DMS79 treated with DMSO at 0.1 percent for 48 hours (cell line): Measurements from ENCODE around the gene ZNF397.
A peak's percentile ranks its signal among the peaks of the same experiment; 100 is the strongest.
"Not testable (repeated sequence)": the region's sequence is repeated elsewhere in the genome, so short reads cannot be mapped to it uniquely, and the experiment has no call there.

ENCODE experiments used
- DNase-seq: peaks from one replicate; lab custom pipeline; 2025; lab: John Stamatoyannopoulos, UW

ZNF397 gene

DNA sequence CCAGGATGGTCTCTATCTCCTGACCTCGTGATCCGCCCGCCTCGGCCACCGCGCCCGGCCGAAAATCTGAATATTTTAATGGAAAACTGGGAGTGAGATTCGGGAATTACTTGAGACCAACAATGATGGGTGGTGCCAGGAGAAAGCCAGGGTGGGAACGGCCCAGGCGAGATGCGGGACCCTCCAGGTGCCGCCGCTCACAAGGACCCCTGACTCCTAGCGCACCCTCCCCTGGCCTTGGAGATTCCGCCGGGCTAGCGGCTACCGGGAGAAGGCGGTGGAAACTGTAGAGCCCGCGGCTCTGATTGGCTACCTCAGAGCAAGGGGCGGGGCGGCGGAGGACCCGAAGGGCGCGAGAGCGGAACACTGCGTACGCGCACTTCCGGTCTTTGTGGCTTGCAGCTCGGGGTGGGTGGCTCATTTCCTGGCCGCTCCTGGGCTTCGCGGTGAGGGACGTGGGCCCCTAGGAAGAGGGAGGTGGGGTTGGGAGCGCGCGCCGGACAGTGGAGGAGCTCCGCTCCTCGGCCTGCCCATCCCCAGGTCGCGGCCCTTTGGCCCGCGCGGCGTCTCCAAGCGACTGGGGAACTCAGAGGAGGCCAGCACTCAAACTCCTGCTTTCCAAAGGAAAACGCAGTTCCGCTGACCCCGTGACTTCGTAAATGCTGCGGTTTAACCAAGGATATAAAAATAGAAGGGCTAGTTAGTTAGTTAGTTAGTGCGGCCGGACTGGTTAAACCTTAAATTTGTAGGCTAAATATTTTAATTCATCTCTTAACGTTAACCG is at the start of gene ZNF397:
ZNF397 (plus strand) TSS at position 371 of the 784 bp plus-strand sequence. CDS start 1,437 bp downstream, outside the sequence.
- DNase-seq, result peak; percentile 92

DNA sequence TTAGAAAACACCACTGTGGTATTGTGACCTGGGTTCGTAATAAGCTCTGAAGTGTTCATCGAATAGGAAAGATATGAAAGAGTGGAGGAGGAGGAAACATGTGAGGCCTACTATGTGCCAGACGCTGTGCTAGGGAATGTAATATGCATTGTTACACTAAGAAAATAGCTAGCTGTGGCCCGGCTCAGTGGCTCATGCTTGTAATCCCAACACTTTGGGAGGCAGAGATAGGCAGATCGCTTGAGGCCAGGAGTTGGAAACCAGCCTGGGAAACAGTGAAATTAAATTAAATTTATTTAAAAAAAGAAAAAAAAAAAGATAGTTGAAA is 49.2 kb upstream of the ZNF397 start:
- DNase-seq, result no peak

DNA sequence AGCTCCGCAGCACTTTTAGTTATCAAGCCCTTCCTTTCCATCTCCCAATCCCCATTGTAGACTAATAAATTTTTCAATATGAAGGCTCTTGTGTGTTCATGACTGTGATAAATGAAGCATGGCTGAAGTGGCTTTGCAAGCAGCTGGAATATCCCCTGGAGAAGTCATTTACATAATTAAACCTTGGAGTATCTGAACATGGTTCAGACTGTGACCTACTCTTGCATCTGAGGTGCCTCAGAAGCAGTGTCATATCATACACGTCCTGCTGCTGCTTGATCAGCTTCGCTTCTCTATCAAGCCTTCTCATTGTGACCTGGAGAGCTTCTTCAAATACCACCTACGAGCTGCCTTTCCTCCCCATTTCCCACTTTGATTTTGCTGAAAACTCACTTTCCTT is 48.4 kb upstream of the ZNF397 start:
- DNase-seq, result peak; percentile 99

DNA sequence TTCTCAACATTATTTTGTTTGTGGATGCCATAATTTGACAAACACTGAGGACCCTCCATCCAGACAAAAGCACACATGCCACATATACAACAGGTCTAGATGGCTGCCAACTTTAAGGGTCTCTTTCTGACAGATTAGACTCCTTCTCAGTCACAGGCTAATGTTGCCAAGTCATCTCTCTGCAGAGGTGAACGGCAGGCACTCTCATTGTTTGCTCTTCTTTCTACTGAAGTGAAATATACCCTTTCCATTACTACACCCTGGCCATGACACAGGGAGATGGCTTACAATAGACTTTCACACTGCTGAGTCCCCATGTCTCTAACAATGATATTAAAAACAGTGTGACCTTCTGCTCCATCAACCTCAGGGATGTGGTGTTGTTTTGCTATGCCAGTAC is 47.5 kb upstream of the ZNF397 start:
- DNase-seq, result peak; percentile 90

DNA sequence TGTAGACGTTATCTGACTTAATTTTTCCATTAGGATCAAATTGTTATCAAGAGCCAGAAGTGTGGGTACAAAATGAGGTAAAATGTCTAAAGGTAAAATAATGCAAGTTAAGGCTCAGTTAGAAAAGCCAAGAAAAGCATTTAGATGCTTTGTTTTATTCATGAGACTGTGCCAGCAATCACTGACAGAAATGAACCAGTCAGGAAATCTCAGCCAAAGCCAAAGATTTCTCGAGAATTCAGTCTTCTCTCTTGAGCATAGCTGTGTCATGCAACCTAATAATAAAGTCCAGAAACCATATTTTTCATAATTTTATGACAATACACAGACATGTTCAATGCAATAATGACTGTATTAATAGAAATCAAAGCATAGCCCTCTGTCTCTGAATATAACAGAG is 43.5 kb upstream of the ZNF397 start:
- no peak for DNase-seq

DNA sequence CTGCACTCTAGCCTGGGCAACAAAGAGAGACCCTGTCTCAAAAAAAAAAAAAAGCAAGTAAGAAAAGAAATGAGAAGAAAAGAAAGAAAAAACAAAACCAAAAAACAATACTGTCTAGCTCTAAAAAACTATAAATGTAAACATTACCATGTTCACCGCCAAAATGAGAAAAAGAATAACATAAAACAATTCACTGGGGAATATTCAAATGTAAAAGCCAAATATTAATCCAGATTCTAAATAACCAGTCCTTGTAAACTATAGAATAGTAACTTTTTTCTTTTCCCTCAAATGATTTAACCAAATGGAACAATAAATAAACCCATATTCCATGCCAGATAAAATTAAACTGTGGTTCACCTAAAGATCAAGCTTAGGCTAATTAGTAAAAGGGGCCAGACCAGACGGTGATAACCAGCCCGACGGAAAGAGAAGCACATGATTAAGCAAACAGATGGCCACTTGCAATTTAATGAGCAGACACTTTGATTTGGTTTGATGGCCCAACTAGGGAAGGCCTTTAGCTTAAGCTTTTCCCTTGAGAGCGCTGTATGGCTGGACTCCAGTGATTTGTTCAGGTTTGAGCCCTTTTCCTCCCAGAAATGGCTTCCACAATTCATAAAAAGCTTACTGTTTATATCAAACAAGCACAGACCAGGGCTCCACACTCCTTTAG is 39.4 kb upstream of the ZNF397 start:
- no peak for DNase-seq

DNA sequence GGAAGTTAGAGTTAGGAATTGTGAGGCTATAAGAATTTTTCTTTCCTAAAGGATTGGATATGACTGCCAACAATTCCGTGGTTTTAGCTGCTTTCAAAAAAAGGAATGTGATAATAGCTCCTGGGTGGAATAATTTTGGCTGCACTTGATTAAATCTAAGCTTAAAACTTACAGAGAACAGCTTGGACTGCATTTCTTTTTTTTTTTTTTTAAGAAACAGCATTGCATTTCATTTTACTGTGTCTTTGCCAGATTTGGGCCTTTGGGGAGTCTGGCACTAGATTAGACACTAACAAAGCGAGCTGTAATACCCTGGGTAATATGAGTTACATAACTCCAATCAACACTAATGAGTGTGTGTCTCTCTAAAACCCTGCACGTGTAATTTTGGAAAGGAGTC is 37.8 kb upstream of the ZNF397 start:
- no peak for DNase-seq

DNA sequence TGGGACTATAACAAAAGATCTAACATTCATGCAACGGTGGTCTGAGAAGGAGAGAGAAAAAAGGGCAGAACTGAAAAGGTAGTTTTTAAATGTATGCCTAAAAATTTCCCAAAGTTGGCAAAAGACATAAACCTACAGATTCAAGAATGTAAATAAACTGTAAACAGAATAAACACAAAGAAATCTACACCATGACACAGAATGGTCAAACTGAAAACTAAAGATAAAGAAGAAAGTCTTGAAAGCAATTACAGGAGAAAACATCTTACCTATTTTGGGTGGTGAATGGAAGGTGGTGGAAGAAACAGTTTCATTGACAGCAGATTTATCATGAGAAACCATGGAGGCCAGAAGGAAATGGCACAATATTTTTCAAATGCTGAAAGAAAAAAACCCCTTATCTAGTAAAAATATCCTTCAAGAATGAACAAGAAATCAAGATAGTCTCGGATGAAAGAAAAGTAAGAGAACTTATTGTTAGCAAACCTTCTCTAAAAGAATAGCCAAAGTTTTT is 35.6 kb upstream of the ZNF397 start:
- DNase-seq, result no peak

DNA sequence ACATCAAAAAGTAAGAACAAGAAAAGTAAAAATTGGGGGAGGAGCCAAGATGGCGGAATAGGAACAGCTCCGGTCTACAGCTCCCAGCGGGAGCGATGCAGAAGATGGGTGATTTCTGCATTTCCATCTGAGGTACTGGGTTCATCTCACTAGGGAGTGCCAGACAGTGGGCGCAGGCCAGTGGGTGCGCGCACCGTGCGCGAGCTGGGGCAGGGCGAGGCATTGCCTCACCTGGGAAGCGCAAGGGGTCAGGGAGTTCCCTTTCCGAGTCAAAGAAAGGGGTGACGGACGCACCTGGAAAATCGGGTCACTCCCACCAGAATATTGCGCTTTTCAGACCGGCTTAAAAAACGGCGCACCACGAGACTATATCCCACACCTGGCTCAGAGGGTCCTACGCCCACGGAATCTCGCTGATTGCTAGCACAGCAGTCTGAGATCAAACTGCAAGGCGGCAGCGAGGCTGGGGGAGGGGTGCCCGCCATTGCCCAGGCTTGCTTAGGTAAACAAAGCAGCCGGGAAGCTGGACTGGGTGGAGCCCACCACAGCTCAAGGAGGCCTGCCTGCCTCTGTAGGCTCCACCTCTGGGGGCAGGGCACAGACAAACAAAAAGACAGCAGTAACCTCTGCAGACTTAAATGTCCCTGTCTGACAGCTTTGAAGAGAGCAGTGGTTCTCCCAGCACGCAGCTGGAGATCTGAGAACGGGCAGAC is 34.9 kb upstream of the ZNF397 start:
- DNase-seq, result not testable (repeated sequence)

DNA sequence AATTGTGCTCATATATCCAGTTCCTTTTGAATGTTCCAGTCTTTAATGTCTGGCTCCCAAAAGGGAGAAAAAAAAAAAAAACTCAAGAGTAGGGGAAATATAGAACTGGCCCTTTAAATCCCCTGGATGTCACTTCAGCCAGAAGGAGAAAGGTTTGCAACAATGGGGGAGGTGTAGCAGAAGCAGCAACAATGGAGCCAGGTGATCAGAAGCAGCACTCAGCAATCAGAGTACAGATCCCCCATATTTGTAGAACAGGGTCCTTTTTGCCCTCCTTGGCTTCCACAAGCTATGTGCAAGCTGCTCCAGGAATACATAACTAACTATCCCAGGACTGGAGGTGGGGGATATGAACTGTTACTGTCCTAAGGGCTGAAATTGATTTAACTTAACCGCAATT is 25.8 kb upstream of the ZNF397 start:
- no peak for DNase-seq

DNA sequence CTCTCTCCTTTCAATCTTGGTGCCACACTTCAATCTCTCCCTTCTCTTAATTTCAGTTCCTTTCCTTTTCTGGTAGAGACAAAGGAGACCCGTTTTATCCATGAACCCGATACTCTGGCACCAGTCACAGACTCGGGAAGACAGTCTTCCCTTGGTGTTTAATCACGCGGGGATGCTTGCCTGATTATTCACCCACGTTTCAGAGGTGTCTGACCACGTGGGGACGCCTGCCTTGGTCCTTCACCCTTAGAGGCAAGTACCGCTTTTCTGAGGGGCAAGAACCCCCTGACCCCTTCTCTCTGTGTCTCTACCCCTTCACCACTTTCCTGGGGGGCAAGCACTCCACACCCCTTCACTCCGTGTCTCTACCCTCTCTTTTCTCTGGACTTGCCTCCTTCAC is 24.2 kb upstream of the ZNF397 start:
- not testable (repeated sequence) for DNase-seq

DNA sequence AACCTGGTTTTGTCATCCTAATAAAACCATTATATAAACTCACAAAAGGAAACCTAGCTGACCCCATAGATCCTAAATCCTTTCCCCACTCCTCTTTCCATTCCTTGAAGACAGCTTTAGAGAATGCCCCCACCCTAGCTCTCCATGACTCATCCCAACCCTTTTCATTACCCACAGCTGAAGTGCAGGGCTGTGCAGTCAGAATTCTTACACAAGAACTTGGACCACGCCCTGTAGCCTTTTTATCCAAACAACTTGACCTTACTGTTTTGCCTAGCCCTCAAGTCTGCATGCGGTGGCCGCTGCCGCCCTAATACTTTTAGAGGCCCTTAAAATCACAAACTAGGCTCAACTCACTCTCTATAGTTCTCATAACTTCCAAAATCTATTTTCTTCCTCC is 21.5 kb upstream of the ZNF397 start:
- not testable (repeated sequence) for DNase-seq

DNA sequence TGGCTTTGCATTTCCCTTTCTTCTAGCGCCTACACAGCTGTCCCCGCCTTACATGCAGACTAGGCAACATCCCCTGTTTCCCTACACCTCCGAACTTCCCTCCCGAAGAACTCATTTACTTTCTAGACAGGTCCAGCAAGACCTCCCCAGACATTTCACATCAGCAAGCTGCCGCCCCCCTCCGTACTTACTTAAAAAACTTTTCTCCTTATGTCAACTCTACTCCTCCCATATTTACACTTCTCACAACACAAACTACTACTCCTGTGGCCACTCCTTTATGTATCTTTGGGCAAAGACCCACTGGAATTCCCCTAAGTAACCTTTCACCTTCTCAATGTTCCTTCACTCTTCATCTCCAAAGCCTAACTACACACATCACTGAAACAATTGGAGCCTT is 20.4 kb upstream of the ZNF397 start:
- no peak for DNase-seq

DNA sequence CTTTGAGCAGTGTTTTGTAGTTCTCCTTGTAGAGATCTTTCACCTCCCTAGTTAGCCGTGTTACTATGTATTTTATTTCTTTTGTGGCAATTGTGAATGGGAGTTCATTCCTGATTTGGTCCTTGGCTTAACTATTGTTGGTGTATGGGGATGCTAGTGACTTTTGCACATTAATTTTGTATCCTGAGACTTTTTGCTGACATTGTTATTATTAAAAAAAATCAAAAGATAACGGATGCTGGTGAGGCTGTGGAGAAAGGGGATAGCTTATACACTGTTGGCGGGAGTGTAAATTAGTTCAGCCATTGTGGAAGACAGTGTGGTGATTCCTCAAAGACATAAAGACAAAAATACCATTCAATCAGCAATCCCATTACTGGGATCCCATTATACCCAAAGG is 17.0 kb upstream of the ZNF397 start:
- DNase-seq, result no peak

DNA sequence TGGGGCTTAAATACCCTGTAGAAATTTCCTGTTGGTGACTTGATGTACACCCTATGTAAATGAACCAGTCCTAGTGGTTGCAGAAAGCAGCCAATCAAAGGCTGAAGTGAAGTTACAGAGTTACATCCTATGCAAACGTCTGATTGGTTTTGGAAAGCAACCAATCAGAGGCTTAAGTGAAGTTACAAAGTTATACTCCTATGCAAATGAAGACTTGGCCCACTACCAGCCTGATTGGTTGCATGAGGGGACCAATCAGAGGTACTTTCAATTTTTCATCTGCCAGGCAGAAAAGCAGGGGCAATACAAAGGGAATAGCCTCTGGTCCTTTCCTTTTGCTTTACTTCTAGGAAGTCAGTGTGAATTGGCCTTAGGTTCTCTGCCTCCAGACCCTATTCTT is 13.6 kb upstream of the ZNF397 start:
- no peak for DNase-seq

DNA sequence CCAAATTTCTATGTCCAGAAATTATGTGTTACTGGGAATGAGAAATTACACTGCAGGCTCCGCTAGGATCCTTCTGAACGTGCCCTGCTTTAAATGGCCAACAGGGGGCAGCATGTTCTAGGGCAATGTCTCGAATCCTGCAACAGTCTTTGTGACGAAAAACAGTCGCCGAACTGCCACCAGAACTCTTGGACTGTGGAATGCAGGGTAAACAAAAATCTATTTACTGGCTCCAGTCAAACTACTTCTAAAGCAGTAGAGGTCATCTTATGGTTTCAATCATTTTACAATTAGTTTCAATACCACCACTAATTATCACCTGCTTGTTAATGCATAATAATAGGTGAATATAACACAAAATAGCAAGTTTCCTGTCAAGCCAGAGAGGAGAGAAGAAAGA is 9.8 kb upstream of the ZNF397 start:
- DNase-seq, result peak; percentile 64

DNA sequence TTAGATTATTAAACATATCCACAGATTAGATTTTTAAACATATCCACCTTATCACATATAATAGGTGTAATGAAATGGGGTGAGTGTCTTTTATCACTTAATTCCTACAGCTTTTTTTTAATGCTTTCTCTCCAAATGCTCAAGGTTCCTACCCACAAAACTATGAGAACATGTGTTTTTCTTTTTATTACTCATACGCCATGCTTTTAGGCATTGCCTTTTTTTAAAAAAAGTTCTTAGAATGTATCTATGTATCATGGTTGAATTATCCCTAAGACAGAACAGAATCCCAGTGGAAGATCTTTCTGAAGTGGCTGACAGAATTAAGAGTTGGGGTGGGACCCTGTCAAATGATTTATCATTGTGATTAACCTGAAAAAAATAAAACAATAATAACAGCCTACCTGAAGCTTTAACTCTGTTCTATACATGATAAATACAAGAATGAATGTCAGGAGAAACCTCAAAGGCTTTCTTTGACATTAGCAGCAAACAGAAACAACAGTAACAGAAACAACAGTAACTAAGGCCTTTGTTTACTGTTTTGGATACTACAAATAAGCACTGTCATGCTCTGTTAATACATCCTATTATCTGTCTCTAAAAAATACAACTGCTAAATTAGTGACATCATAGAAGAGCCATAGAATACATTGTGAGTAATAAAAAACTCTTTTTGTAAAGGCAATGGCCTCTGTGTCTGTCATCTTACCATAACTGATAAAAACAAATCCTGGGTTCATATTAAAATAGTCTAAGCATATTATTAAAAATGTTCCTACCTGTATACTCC is 4.1 kb upstream of the ZNF397 start:
- no peak for DNase-seq

DNA sequence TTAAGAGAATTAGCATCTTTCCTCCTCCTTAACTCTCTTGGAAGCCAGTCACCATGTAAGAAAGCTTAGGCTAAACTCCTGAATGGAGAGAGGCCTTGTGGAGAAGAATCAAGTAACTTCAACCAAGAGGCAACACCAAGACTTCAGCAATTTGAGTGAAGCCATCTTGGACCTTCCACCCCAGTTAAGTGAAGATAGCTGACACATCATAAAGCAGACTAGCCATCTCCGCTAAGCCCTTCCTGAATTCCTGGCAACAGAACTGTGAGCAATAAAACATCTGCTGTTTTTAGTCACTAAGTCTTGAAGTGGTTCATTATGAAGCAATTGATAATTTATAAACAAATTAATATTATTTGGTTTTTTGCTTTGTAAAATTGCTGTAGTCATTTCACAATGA is 1.5 kb upstream of the ZNF397 start:
- DNase-seq, result no peak

DNA sequence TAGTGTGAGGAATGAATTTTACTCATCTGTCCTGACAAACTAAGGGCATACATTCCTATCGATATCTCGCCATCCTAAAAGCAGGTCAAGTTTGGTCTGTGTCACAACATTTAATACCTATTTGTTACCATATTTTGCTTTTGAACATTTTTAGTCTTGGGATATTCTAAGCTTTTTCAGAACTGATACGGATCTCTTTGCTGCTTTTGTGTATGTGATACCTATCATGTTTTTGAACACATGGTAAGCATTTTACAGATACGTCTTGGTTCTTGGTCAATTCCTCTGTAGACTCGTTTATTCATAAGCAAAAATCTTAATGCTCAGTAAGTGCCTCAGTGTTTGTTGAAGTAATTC is 592 bp downstream of the ZNF397 start:
- peak; percentile 73 for DNase-seq

DNA sequence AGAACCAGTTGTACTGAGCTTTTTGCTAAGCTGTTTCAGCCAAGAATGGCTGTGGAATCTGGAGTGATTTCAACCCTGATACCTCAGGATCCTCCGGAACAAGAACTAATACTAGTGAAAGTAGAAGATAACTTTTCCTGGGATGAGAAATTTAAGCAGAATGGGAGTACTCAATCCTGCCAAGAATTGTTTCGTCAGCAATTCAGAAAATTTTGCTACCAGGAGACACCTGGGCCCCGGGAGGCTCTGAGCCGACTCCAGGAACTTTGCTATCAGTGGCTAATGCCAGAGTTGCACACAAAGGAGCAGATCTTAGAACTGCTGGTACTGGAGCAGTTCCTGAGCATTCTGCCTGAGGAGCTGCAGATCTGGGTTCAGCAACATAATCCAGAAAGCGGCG is 1.6 kb downstream of the ZNF397 start:
- no peak for DNase-seq

DNA sequence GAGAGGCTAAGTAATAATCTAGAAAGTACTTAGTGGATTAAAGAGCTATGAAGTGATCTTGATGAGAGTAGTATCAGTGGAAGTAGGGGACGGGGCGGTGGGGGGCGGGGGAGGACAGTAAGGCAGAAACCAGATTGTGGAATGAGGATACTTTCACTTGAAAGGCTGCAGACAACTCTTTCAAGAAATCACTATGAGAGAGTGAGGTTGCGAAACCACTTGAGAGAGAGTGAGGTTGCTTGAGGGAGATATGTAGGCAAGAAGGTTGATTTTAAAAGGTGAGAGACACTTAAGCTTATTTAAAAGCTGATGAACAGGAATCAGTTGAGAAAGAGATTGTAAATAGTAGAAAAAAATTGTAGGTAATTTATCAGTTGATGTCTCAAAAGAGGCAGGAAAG is 3.8 kb downstream of the ZNF397 start:
- no peak for DNase-seq

DNA sequence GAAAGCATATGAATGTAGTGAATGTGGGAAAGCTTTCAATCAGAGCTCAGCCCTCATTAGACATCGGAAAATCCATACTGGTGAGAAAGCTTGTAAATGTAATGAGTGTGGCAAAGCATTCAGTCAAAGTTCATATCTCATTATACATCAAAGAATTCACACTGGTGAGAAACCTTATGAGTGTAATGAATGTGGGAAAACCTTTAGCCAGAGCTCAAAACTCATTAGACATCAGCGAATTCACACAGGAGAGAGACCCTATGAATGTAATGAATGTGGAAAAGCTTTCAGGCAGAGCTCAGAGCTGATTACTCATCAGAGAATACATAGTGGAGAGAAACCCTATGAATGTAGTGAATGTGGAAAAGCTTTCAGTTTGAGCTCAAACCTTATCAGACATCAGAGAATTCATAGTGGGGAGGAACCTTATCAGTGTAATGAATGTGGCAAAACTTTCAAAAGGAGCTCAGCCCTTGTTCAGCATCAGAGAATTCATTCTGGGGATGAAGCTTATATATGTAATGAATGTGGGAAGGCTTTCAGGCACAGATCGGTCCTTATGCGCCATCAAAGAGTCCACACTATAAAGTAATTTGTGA is 5.0 kb downstream of the ZNF397 start:
- no peak for DNase-seq
